ENCODE results near the gene EPS8L3. TPM values are rescaled to one million over a fixed set of nuclear protein-coding genes. Genes with fewer than 3 reads are reported as not detected.

The EPS8L3 gene
- total and polyA plus RNA-seq, 9 of the 15 experiments (the other 6 are each of a cell fraction or from before 2014, with no cell fraction given), result 0.09 to 0.42 (median 0.14) TPM; not detected in 5

DNA sequence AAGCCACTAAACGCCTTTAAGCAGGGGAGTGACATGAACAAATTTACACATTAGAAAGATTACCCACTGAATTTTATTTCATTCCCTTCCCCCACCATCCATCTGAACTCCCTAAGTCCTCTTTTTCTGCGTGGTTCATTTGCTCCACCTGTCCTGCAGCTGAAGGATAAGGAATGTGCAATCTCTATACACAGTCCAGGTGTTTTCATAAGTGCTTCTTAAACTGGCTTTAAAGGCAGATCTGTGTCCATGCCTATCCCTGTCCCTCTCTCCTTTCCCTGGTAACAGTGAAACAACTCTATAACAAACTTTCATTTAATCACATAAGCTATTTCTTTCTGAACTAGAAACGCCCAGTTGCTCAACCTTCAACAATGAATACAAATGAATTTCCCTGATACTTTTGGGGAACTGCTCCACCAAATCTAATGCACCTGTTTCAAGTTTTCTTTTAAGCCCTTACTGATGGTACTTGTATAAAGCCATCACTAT is 31.3 kb downstream of the EPS8L3 start:
- Histone ChIP-seq H3K4me2 (ENCODE audit: insufficient read depth, low read length) (no peak overlapping the region), H3K9me3 (replicated peaks; ENCODE audit: control insufficient read depth, insufficient read depth, low read depth, low read length) (no peaks in the 10 kb centered on the region), H3K9me1 (ENCODE audit: control insufficient read depth, insufficient read depth, low read length) (no peaks in the 10 kb centered on the region), H4K20me1 (replicated peaks; ENCODE audit: control insufficient read depth, insufficient read depth, low read length) (no peaks in the 10 kb centered on the region), H3K79me2 (ENCODE audit: control insufficient read depth, insufficient read depth, low read length) (no peaks in the 10 kb centered on the region), H3K9ac (ENCODE audit: insufficient read depth in 1 of 2, low read depth in 2 of 2, low read length in 2 of 2) (no peak overlapping the region), H3K4me1 (replicated peaks in 1 of 2; ENCODE audit: control insufficient read depth in 2 of 2, insufficient read depth in 2 of 2, low read length in 2 of 2) (no peaks in the 10 kb centered on the region), H3K4me3 (no peak overlapping the region), H3K27ac (ENCODE audit: extremely low read depth, low read depth, low read length) (no peak overlapping the region), H3K36me3 (ENCODE audit: control insufficient read depth, insufficient read depth, low read length) (no peaks in the 10 kb centered on the region), H3K27me3 (ENCODE audit: control insufficient read depth in 2 of 2, insufficient read depth in 2 of 2, low read length in 2 of 2) (peaks cover 3 to 19% of the 10 kb centered on the region in 2 experiments; a peak in 3 of 5 replicates), H2AFZ (ENCODE audit: low read depth, low read length) (no peak overlapping the region)
- POLR2A ChIA-PET, result no interaction called here
- CTCF ChIA-PET (ENCODE audit: low intra/inter-chr PET ratio), result no interaction called here
- intact Hi-C loops (cut with micrococcal nuclease), result no loop called here
- BruUV-seq (replicated peaks), result no TSS peak
- ATAC-seq (no peak), FAIRE-seq (no peak), DNase-seq (ENCODE audit: extremely low read depth in 1 of 4, low spot score in 3 of 4) (no peak)
- WGBS (ENCODE audit: insufficient coverage, low coverage, missing lambda C conversion rate), result 0% methylated on average over 3 of the region's 3 CpGs
- no peak for TF ChIP-seq ILF3 (IDR thresholded peaks at IDR 0.05; ENCODE audit: borderline replicate concordance)
- no peak for TF ChIP-seq ZKSCAN8 (CRISPR knock-in tag; IDR thresholded peaks at IDR 0.05)
- no peak for TF ChIP-seq CCAR2 (IDR thresholded peaks at IDR 0.05; ENCODE audit: low read depth, low read length)
- TF ChIP-seq OTX1 (CRISPR knock-in tag; IDR thresholded peaks at IDR 0.05), result no peak
- no peak for TF ChIP-seq PCBP2 (IDR thresholded peaks at IDR 0.05; ENCODE audit: low read depth, low read length, poor library complexity, severe bottlenecking)
- in situ Hi-C loops (cut with MboI), result no loop called here

DNA sequence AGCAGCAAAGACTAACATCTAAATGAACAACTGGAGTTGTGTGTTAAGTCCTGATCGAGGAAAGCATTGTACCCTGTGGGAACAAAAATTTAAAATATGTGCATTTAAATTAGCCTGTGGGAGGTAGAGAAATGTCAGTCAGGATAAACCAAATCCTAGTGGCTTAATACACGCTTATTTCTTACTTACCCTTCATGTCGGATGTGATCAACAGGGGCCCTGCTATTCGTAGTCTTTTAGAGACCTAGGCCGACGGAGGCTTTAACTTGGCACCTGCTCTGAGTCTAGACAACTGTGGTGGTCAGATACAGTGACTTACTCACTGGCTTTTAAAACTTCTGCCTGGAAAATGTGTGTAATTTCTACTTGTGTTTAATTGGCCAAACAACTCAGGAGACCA is 33.1 kb downstream of the EPS8L3 start:
- H3K9me1 ChIP-seq (ENCODE audit: control insufficient read depth, insufficient read depth, low read length), result no peaks in the 10 kb centered on the region
- no peaks in the 10 kb centered on the region for H4K20me1 ChIP-seq (replicated peaks; ENCODE audit: control insufficient read depth, insufficient read depth, low read length)
- H3K27ac ChIP-seq (ENCODE audit: extremely low read depth, low read depth, low read length), result no peak overlapping the region
- H3K27me3 ChIP-seq (ENCODE audit: control insufficient read depth in 2 of 2, insufficient read depth in 2 of 2, low read length in 2 of 2), result peaks cover 0 to 12% of the 10 kb centered on the region in 2 experiments; a peak in 2 of 5 replicates
- ChIA-PET POLR2A (no interaction called here), CTCF (ENCODE audit: low intra/inter-chr PET ratio) (no interaction called here)
- H3K4me1 ChIP-seq (replicated peaks in 1 of 2; ENCODE audit: control insufficient read depth in 2 of 2, insufficient read depth in 2 of 2, low read length in 2 of 2), result peaks cover 0 to 4% of the 10 kb centered on the region in 2 experiments; a peak in 3 of 5 replicates
- no peak overlapping the region for H3K4me3 ChIP-seq
- H3K9me3 ChIP-seq (replicated peaks; ENCODE audit: control insufficient read depth, insufficient read depth, low read depth, low read length), result peaks cover 11% of the 10 kb centered on the region
- BruUV-seq (replicated peaks), result no TSS peak
- ATAC-seq, result no peak
- H3K36me3 ChIP-seq (ENCODE audit: control insufficient read depth, insufficient read depth, low read length), result no peaks in the 10 kb centered on the region
- no peak for DNase-seq (ENCODE audit: extremely low read depth in 1 of 4, low spot score in 3 of 4)
- intact Hi-C loops (cut with micrococcal nuclease) (no loop called here), in situ Hi-C loops (cut with MboI) (no loop called here)
- no peak for FAIRE-seq
- no peak overlapping the region for H3K4me2 ChIP-seq (ENCODE audit: insufficient read depth, low read length)
- no peaks in the 10 kb centered on the region for H3K79me2 ChIP-seq (ENCODE audit: control insufficient read depth, insufficient read depth, low read length)
- WGBS (ENCODE audit: insufficient coverage, low coverage, missing lambda C conversion rate), result 8% methylated on average over 6 of the region's 6 CpGs
- H2AFZ ChIP-seq (ENCODE audit: low read depth, low read length), result no peak overlapping the region
- H3K9ac ChIP-seq (ENCODE audit: insufficient read depth in 1 of 2, low read depth in 2 of 2, low read length in 2 of 2), result no peak overlapping the region
- no peak for TF ChIP-seq ATF1 (CRISPR knock-in tag; IDR thresholded peaks at IDR 0.05)
- no peak for TF ChIP-seq ATF1 (tag; IDR thresholded peaks at IDR 0.05)
- no peak for TF ChIP-seq SOX6 (IDR thresholded peaks at IDR 0.05)
- TF ChIP-seq JUN (IDR thresholded peaks at IDR 0.05; ENCODE audit: borderline replicate concordance, low read depth, low read length), result no peak
- no peak for TF ChIP-seq JUN (CRISPR knock-in tag; IDR thresholded peaks at IDR 0.05; ENCODE audit: borderline replicate concordance)
- TF ChIP-seq, protein P1, sequence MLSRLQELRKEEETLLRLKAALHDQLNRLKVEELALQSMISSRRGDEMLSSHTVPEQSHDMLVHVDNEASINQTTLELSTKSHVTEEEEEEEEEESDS (CRISPR knock-in tag; IDR thresholded peaks at IDR 0.05), result no peak
